HG03139 (cell line): Measurements from ENCODE around the gene OR1L8.
"Not testable (repeated sequence)": the region's sequence is repeated elsewhere in the genome, so short reads cannot be mapped to it uniquely, and the experiment has no call there.

Source experiments
- ATAC-seq: cut with Tn5 transposase; IDR thresholded peaks from one replicate; pipeline ENCODE4 v1.9.1; 2021; ENCODE audit not compliant: unreplicated experiment

Gene OR1L8

GRCh38 chr9:122583284-122583683 is at the start of gene OR1L8:
Gene OR1L8, minus strand, starts transcription at chr9:122583384. Its CDS starts 14,907 bp downstream, at chr9:122568477.
- ATAC-seq, result not testable (repeated sequence)

- ATAC-seq, result no peak
Measured at GRCh38 chr9:122619996-122620395, 36.8 kb upstream of the OR1L8 start.

DNA sequence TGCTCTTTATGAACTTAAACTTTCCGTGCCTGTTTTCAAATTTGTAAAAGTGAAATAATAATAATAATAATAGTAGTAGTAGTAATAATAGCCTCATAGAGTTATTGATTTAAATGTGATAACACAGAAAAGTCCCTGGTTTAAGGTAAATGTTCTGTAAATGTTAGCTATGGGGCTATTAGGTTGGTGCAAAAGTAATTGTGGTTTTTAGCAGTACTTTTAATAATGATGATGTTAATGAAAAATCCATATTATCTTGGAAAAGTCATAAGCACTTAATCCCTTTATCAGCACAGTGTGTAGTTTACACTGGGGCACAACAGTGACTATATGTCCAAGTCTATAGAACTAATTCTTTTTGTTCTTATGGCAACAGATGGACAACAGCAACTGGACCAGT is 31.2 kb upstream of the OR1L8 start, which contains the start of gene OR1Q1:
Gene OR1Q1 (plus strand): TSS at position 377 of the 400 bp plus-strand sequence. CDS start 0 bp downstream, at position 377.
- ATAC-seq, result no peak

DNA sequence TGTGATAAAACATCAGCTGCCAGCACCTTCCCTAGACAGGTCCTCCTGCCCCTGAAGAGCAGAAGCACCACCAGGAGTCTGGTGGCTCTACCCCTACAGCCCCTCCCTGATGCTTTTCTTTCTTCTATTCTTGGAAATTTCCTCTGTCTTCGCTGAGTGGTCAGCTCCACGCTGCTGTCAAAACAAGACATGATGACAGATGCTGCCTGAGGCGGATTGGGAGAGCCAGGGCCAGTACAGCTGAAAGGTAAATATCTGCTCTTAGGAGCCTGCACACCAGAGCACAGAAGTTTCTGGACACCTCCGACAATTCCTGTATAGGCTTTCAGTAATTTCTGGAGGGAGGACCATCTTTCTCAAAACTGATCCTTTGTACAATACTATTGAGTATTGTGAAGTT is 26.6 kb upstream of the OR1L8 start:
- ATAC-seq, result no peak

DNA sequence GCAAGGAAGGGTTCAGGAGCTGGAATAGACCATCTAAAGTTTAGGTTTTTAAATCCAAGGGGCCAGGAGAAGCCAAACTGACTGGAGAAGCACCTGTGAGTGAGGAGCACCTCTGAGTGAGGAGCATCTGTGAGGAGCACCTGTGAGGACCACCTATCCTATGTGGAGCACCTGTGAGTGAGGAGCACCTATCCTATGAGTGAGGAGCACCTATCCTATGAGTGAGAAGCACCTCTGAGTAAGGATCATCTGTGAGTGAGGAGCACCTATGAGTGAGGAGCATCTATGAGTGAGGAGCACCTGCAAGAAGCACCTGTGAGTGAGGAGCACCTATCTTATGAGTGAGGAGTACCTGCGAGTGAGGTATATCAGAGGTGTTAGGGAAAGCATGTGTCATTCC is 23.4 kb upstream of the OR1L8 start:
- no peak for ATAC-seq

- no peak for ATAC-seq
Measured at GRCh38 chr9:122605691-122606090, 22.5 kb upstream of the OR1L8 start.

DNA sequence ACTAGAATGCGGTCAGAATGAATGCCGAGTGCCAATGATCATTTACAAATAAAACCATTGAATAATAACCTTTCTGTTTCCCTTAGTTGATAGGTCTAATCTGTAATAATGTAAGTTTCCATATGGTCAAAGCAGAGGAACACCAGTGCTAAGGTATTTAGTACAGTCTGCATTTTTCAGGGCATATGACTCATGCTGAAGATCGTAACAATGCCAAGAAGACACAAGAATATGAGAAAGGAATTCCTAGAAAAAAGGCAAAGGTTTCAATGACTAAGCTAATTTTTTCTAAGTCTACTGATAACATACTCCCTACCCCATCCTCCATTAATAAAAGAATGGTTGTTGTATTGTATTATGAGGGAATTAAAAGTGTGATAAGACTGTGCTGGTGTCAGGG is 2.8 kb downstream of the OR1L8 start:
- no peak for ATAC-seq

DNA sequence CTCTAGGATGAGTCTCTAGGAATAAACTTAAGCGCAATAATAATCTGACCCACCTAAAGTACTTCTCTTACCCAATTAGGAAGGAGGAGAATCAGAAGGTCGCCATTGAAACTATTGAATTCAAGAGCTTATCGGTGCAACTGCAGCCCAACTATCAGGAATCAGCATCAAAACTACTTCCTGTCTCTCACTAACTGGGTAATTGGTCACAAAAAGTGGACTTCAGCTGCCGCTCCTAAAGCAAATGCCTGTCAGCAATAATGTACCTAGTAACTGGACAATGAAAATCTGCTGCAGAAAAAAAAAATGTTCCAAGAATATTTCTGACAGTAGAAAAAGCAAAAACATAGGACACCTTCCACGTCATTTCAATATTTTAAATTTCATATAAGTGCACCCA is 3.3 kb downstream of the OR1L8 start:
- no peak for ATAC-seq

- no peak for ATAC-seq
Measured at GRCh38 chr9:122572456-122572855, 10.7 kb downstream of the OR1L8 start.

- no peak for ATAC-seq
Measured at GRCh38 chr9:122567901-122568300, 15.3 kb downstream of the OR1L8 start.

- ATAC-seq, result no peak
Measured at GRCh38 chr9:122562134-122562760, 20.9 kb downstream of the OR1L8 start.

DNA sequence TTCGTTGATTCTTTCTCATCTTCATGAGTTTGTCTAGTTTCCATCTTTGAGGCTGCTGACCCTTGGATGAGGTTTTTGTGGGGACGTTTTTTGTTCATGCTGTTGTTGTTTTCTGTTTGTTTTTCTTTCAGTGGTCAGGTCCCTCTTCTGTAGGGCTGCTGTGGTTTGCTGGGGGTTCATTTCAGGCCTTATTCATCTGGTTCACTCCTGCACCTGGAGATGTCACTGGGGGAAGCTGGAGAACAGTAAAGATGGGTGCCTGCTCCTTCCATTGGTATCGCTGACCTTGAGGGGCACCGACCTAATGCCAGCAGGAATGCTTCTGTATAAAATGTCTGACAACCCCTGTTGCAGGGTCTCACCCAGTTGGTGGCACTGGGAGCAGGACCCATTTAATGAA is 21.7 kb downstream of the OR1L8 start:
- no peak for ATAC-seq

GRCh38 chr9:122552812-122553211 is 30.4 kb downstream of the OR1L8 start, which contains the start of gene OR1N2:
Gene OR1N2, plus strand, starts transcription at chr9:122553112. Its CDS starts 100 bp downstream, at chr9:122553212.
- ATAC-seq, result no peak

GRCh38 chr9:122551371-122551770 is 31.8 kb downstream of the OR1L8 start:
- ATAC-seq, result no peak

DNA sequence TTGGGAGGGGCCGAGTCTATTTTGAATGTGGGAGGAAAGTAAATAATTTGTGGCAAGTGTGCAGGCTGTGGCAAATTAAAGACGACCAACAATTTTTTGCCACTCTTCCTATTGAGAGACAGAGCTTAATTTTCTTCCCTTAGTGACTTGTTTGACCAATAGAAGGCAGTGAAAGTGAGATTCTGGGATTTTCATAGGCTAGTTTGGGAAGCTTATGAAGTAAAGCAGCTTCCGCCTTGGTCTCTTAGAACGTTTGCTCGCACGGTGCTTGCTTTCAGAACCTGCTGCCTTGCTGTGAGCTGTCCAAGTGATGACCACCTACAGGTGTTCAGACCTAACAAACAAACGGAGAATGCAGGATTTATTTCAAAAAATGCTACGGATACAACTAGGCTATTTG is 37.0 kb downstream of the OR1L8 start:
- ATAC-seq, result no peak

GRCh38 chr9:122538757-122539156 is 44.4 kb downstream of the OR1L8 start:
- ATAC-seq, result no peak

DNA sequence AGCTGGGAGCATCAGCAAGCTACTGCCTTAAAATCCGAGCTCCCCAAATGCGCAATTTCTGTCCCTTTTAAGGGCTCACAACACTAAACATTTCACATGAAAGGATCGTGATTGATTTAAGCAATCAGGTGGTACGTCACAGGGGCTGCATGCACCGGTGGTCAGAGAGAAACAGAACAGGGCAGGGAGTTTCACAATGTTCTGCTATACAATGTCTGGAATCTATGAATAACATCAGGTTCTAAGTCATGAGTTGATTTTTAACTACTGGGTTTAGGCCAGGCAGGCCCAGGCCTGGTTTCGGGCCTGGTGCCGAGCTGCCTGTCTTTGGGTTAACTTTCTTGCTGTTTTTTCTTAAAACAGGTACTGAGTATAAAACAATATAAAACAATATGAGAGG is 46.1 kb downstream of the OR1L8 start:
- ATAC-seq, result not testable (repeated sequence)

DNA sequence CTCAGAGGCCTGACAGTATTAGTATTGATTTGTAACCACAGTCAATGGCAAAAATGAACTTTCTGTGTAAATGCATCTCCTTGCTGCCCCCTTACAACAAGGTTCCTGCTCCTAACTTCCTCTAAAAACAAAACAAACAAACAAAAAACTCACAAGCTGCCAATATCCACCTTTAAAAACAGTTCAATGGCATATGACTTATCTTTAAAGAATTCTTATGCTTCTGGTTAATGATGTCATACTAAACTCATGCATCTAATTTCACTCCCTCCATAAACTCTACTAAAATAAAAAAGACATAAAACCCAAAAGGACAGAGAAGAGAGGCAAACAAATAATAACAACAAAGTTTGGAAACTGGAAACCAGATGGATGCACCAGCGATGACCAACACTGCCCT is 47.0 kb downstream of the OR1L8 start:
- no peak for ATAC-seq

DNA sequence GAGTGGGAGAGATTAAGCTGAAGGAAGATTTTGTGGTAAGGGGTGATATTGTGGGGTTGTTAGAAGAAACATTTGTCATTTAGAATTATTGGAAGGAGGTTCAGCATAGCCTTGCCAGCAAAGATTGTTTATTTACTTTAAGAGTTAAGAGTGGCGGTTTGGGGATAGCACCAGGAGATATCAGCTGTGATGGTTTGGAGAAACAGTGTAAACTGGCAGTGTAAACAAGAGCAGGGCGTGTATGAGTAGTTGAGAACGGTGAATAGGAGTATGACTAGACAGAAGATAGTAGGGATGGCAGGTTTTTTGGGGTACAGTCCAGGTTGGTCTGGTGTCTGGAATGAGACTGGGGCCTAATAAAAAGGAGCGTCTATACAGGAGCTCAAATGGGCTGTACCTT is 52.0 kb downstream of the OR1L8 start:
- ATAC-seq, result not testable (repeated sequence)

GRCh38 chr9:122527193-122527592 is 56.0 kb downstream of the OR1L8 start, which contains the start of gene OR1N1:
Gene OR1N1, minus strand, starts transcription at chr9:122527293. Its CDS starts 0 bp downstream, at chr9:122527293.
- no peak for ATAC-seq

- no peak for ATAC-seq
Measured at GRCh38 chr9:122526602-122527001, 56.6 kb downstream of the OR1L8 start.

DNA sequence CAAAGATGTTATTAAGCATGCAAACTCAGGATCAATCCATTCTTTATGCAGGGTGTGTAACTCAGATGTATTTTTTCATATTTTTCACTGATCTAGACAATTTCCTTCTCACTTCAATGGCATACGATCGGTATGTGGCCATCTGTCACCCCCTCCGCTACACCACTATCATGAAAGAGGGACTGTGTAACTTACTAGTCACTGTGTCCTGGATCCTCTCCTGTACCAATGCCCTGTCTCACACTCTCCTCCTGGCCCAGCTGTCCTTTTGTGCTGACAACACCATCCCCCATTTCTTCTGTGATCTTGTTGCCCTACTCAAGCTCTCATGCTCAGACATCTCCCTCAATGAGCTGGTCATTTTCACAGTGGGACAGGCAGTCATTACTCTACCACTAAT is 63.8 kb downstream of the OR1L8 start:
- ATAC-seq, result no peak

GRCh38 chr9:122518841-122519240 is 64.3 kb downstream of the OR1L8 start, which contains the start of gene OR1J4:
Gene OR1J4, plus strand, starts transcription at chr9:122519141. Its CDS starts 0 bp downstream, at chr9:122519141.
- no peak for ATAC-seq
